Measurements from ENCODE around the gene DNAJC5.
"Not testable (repeated sequence)": the region's sequence is repeated elsewhere in the genome, so short reads cannot be mapped to it uniquely, and the experiment has no call there.

DNAJC5 gene

DNA sequence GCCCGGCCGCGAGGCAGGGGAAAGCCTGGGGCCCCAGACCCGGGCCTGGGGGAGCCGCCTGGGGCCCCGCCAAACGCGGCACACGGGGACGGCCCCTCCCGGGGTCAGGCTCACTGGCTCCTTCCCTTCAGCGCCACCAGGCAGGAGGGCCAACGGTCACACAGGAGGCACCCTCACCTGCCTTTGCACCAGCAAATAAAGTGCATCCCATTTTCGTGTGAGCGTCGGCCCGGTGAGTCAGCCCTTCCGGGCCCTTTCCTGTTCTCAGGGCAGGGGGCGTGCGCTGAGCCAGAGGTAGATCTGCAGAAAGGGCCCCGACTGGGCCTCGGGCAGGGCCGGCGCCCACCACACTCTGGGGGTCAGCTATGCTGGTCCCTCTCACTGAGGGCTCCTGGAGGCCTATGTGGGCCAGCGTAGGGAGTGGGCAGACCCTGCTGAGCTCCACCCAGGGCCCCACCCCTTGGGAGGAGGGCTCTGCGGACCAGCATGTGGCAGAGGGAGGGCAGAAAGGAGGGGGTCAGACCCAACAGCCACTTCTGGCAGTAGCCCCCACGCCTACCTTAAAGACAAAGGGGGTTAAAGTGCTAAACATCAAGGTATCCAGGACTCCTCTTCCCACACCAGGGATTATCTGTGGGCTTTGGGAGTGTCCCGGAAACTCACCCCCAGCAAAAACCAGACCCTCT, 62.2 kb downstream of the DNAJC5 start:
- no peak for FAIRE-seq

DNA sequence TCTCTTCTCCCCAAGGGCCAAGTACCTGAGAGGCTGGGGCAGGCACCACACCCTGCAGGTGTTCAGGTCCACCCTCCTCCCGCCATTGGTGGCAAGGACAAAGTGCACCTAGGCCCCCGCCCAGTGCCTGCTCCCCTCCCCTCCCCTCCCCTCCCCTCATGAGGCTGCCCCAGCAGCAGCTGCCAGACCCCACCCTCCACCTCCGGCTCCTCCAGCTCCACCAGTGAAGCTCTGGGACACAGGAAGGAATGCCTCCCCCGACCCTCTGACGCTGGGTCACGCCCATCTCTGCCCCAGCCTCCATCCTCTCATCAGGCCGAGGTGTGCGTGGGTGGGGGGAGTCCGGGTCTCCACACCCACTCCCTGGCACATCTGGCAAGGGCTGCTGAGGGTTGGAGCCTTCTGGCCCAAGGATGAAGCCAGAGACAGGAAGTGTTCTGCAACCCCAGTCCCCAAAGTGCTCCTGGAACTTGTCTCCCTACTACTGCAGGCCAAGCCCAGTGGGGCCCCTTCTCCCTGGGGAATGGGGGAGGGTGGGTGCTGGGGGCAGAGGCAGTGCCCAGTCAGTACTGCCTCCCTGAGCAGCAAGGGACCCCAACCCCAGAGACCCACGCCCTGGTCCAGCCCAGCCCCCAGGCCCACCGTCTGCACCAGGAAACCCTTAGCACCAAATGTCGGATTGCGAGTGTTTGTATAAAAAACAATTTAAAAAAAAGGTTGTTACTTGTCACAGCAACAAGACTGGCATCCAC, 62.9 kb downstream of the DNAJC5 start:
- no peak for FAIRE-seq

DNA sequence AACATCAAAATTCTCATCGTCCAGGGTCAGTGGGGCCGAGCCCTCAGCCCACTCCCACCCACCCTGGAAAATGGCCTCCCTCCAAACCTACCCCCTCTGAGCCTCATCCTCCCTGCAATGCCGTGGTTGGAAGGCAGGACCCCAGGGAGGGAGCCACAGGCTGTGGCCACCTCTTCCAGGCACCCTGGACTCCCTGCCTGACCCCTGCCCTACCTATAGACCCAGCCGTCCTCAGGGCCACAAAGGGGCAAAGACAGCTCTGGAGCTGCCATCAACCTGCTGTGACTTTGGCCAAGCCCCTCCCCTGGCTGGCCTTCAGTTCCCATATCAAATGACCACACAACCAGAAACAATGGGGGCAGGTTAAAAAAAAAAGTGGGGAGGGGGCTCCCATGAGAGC, 63.5 kb downstream of the DNAJC5 start:
- FAIRE-seq, result no peak

DNA sequence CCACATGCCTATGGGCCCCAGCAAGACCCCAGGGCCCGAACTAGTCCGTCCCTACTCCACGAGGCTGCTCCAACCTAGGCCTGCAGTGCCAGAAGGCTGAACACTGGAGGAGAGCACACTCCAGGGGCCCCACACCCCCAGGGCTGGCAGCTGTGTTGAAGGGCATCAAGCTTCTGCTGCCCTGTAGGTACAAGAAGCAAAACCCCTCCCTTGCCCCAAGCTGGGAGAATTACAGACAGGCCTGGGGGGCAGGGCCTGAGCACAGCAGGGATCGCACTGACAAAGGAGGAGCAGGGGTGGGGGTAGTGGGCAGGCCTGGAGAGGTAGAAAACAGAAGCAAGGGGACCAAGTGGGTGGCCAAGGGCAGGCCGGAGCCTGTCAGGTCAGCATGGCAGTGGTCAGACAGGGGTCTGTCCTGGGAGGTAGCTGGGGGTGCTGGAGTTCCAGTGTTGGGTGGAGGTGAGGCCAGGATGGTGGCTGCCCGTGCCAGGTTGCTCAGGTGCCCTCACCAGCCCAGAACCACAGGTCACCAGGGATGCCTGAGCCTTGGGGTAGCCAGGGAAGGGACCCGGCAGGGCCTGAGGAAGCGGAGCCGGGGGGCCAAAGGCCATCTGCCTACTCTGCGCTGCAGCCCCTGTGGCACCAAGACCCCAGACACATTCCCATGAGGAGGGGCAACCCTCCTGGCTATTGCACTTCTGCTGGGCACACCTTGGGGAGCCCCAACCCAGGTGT, 64.2 kb downstream of the DNAJC5 start:
- FAIRE-seq, result no peak

DNA sequence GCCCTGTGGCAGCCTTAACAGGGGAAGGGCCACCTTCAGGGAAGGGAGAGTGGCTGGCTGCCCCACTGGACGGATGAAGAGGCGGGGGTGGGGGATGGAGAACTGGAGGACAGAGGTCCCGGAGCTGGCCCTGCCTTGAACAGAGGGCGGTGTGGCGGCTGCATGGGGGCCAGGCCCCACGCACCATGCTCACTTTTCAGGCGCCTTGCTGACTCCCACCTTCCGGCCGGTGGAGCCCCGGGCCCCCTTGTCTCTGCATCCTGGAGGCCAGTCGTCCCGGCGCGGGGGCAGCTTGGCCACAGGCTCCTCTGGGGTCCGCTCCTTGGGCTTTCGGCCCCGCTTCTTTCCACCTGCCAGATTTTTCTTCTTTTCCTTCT, 64.8 kb downstream of the DNAJC5 start:
- no peak for FAIRE-seq

DNA sequence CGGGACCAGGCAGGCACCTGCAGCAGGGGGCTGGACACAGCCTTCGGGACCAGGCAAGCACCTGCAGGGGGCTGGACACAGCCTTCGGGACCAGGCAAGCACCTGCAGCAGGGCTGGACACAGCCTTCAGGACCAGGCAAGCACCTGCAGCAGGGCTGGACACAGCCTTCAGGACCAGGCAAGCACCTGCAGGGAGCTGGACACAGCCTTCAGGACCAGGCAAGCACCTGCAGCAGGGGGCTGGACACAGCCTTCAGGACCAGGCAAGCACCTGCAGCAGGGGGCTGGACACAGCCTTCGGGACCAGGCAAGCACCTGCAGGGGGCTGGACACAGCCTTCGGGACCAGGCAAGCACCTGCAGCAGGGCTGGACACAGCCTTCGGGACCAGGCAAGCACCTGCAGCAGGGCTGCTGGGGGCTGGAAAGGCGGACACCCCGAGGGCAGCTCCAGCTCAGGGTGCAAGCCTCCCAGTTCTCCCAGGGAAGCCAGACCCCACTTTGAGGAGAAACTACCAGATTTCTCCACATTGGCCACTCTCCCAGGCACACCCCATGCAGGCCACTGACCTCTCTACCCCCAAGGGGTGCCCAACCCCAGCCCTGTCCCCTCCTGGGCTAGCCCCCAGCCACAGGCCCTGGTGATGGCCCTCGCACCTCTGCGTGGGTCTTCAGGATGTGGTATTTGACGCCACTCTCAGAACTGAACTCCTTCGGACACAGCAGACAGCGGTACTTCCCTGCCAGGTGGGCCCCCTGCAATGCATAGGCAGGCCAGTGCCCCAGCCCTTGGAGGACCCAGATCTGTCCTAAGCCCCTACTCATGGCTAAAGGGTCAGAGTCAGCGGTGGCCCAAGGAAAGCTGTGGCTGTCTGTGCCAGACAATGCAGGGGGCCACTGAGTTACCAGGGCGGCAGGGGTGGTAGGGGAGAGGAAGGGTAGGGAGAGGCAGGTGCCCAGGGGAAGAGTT, 66.0 kb downstream of the DNAJC5 start:
- FAIRE-seq, result not testable (repeated sequence)

DNA sequence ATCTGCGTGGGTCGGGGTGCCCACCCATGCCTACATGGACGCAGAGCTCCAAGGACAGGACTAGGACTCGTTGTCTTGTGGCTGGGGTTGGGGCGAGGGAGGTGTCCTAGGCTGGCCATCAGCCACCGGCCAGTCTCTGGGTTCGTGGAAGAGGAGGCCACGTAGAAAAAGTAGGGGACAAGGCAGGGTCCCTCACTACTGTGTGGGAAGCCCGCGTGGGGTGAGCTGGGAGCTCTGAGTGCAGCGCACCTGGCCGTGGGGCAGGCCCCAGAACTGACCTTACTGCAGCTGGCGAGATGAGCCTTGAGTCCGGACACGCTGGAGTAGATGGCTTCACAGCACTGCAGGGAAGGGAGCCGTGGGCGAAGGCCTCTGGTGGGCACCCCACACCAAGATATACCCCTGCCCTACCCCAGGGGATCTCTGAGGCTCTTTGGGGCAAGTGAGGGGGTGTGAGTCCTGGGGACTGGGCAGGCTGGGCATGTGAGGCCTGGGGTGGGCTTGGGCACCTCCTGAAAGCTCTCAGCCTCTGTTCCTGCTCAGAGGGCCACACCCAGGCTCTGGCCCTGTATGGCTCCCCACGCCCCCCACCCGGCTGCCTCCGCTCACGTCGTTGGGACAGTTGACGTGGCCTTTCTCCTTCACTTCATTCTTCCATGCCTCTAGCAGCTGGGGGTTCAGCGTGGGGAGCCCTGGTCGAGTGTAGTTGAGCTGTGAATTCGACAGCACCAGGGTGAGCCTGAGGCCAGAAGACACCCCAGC, 66.9 kb downstream of the DNAJC5 start:
- no peak for FAIRE-seq

DNA sequence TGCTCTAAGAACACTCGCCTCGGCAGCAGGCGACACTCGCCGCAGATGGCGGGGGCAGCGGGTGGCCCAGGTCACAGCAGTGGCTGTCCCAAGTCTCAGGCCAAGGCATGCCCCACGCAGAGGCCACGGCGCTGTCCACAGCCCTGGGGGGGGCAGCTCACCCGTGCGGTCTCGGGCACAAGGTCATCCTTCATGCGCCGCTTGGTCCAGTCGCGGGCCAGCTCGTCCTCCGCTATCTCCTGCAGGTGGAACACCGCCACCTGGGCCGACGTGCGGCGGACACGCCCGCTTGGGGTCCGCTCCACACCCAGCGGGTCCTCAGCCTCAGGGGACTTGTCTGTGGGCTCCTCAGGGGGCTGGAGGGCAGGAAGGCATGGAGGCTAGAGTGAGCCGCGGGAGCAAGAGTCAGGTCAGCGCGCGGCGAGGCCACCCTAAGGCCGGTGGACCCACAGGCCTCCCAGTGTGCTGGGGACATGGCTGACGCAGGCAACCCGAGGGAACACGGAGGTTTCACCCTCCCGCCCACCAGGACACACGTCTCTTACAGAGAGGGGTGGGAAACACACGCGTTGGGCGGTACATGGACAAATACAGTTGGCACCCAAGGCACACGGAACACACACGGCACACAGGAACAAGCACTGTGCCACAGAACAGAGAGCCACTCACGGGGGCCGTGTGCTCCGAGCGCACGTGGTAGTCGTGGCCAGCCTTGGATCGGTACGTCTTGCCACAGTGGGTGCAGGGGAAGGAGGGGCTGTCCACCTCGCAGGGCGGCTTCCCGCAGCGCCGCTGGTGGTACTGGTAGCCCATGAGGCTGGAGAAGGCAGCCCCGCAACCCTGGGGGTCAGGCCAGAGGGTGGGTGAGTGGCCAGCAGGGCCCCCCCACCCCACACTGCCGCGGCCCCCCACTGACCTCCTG, 67.8 kb downstream of the DNAJC5 start:
- no peak for FAIRE-seq

DNA sequence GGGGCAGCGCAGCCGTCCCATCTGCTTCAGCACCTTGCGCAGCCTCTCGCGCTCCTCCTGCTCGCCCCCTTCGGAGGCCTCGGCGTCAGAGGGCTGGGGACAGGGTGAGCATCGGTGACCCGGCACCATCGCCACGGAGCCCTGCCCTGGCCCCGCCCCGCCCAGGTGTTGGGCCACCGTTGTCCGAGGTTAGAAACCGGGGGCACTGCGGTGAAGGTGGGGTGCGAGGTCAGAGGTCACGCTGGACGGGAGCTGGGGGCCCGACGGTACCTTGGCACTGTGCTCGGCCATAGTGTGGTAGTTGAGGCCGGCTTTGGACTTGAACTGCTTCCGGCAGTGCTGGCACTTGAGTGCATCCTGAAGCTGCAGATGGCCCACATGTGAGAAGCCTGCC, 68.4 kb downstream of the DNAJC5 start:
- no peak for FAIRE-seq

DNA sequence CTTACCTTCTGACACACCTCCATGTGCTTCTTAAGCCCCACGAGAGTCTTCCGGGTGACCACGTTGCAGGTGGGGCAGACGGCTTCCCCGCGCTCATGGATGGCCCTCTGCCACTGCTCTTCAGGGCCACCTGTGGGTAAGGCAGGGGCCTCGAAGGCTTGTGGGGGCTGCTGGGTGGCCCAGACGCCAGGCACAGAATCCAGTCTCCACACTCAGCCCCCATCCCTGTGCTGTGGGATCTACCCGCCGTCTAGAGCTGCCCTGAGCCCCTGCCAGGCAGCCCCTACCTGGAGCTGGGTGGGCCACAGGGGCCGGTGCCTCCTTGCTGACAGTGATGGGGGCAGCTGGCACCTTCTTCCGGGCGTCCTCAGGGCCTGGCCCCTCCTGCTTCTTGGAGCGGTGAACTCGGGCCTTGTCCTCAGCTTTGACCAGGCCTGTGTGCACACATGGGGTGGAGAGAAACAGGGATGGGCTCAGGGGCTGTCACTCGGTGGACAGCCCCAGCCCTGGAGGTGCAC, 68.9 kb downstream of the DNAJC5 start:
- FAIRE-seq, result no peak

DNA sequence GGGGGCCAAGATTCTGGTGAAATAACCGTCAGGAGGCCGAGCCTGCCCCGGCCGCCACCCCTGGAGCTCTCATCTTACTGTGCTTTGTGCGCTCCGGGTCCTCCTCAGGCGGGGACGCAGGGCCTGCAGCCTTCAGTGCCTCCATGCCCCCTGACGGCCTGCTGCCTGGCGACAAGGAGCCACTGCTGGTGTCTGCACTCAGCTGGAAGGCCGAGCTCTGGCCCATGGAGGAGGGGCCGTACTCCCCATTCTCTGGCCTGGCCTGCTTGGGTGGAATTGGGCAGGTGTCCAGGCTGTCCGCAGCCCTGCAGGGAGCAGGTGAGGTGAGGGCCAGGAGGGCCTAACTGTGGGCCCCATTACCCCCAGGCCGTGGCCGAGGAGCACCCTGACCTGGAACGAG, 69.5 kb downstream of the DNAJC5 start:
- no peak for FAIRE-seq

DNA sequence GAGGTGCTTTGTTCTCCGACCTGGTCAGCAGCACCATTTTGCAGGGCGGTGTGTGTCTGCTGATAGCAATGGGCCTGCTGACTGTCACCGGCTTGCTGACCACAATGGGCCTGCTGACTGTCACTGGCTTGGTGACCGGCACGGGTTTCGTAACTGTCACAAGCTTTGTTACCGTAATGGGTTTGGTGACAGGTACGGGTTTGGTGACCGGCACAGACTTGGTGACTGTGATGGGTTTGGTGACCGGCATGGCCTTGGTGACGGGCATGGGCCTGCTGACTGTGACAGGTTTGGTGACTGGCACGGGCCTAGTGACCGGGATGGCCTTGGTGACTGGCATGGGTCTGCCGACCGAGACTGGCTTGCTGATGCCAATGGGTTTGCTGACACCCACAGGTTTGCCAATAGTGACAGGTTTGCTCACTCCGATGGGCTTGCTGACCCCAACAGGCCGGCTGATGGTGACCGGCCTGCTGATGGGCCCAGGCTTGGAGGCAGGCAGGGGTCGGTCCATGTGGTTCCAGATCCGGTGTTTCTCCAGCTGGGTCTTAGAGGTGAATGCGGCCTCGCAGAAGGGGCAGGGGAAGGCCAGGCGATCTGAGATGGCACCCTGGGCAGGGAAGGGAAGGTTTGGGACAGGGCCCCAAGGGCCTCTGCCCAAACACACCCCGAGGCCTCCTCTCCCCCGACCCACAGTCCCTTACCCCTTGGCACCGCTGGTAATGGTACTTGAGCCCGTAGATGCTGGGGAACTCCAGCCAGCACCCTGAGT, 71.4 kb downstream of the DNAJC5 start:
- no peak for FAIRE-seq

DNA sequence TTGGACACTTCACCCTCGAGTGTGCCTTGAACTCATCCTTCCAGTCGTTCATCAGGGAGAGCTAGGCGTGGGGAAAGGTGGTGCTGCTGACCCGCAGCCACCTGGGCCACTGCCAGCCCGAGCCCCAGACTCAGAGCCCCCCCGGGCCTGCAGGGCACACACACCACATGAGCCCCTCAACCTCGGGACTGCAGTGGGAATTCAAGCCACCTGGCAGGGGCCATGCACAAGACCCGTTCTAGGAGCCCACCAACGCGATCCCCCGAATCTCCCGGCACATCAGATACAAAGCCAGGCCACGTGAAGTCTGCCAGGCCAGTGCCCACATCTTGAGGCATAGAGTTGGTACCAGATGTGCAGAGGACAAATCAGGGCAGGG, 72.0 kb downstream of the DNAJC5 start:
- FAIRE-seq, result no peak

DNA sequence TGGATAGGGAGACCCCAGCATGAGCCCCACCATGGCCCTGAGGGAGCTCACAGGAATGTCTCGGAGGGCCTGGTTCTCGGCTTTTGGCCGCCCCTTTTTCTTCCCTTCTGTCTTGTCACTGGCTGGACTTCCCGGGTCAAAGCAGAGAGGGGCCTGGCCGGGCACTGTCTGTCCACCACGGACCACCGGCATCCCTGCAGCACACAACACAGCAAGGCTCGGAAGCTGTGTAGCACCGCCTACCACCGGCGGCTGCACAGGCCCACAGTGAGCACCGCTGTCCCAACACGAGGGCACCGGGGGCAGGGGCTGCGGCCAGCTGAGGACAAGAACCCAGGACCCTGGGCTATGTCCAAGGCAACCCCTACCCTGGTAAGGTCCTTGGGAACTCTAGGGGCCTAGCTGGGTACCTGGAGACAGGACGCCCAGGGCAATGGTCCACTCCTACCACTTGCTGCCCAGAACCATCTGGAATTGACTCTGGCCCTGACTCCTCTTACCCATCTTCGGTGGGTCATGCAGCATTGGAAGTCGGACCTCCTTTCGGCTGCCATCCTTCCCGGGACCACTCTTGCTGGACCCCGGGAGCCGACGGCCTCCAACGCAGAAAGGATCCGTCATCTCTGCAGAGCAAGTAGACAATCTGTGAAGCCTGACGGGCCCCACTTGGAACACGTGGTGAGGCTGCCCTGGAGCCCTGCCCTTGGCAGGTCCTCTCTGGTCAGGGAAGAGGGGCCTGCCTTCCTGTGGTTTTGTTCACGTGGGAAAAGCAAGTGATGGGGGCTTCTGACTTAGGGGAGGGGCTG, 72.6 kb downstream of the DNAJC5 start:
- no peak for FAIRE-seq

DNA sequence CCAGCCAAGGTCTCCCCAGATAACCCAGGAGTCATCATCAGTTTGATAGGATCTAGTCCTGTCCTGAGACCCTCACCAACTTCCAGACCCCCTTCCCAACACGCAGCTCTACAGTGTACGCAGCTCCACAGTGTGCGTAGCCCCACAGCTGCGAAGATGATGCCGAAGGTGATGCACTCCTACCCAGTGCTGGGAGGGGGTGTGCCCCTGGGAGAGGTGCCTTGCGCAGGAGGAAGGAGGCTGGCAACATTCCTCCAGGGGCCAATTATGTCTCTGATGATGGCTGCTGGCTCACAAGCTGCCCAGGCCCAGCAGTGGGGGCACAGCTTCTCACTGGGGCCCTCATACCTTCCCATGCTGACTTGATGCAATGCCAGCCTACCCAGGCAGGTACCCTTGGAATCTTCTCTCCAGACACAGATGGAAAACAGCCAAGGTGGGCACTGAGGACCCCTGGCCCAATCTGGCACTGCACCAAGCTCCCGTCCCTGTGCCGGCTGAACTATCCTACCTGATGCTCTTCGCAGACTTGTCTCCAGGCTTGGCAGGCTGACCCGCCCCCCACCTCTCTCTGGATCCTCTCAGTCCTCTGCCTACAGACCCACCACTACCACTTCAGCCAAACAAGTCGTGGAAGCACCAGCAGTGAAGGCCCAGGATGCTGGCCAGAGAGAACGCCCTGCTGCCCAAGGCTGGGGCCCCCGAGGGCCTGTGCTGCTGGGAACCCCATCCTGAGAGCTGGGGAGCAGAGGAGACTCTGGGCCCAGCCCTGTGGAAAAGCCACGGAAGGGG, 73.4 kb downstream of the DNAJC5 start:
- FAIRE-seq, result no peak

DNA sequence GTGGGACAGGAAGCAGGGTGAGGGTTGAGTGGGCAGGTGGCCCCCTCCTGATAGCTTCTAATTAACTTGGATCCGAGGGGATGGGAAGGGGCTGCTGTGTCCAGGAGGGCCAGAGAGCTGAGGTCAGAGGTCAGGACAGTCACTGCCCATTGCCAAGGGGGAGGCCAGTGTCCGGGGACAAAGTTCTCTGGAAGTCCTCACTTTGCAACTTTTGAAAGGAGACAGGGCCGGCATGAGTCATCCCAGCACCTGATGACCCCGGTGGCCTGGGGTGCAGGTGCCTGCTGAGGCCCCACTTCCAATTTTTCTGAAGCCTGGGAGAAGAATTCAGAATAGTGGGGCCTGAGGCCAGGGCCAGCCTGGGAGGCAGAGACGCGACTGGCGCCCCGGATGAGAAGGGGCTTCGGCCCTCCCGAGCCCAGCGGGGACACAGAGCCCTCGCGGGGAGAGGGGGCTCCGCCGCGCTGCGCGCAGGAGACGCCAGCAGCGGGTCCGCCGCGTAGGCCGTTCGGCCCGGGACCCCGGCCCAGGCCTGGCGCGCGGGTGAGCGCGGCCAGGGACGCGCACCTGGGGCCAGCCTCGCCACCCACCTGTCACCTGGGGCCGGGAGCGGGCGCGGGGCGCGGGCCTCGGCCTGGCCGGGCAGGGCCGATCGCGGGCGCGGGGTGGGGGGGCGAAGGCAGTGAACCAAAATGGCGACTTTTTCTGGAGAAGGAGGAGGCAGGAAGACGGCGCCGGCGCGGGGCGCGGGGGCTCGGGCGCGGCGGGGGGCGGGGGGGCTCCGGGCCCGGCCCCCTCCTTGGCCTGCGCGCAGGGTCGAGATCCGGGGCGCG, 74.2 kb downstream of the DNAJC5 start:
- FAIRE-seq, result no peak

Data from A204.1 (cell line).